GM12878 (cell line): Measurements from ENCODE around the gene MZB1. TPM values are rescaled to one million over a fixed set of nuclear protein-coding genes. Genes with fewer than 3 reads are reported as not detected.

Experiments
- ATAC-seq: fragments of 200-7000 bp; cut with Tn5 transposase; 3 replicates; pipeline ENCODE4 v1.9.1; 2020; ENCODE audit warnings: mild to moderate bottlenecking, moderate library complexity
- BruUV-seq: library from RNA; stranded (reverse); fragments of 400-500 nt; replicated peaks from 2 replicates; lab custom pipeline; 2021; lab: Mats Ljungman, UMichigan
- CTCF ChIA-PET: fragments of 300-600 bp; sonication (Branson Sonifier 250); formaldehyde crosslinking; extraction: SDS; loops from one replicate; lab custom pipeline; 2021; ENCODE audit warnings: inconsistent platforms; lab: Yijun Ruan, JAX
- POLR2A ChIA-PET: fragments of 350-600 bp; formaldehyde crosslinking; extraction: SDS; loops from one replicate; lab custom pipeline; 2021; ENCODE audit warnings: inconsistent platforms; lab: Charles Lee
- RAD21 ChIA-PET: fragments of 300-600 bp; sonication (Branson Sonifier 250); formaldehyde crosslinking; loops from one replicate; lab custom pipeline; 2023; ENCODE audit warnings: antibody characterized with exemption; ENCODE audit not compliant: unreplicated experiment; lab: Charles Lee
- SMC1A ChIA-PET: fragments of 300-600 bp; sonication (Branson Sonifier 250); formaldehyde crosslinking; loops from one replicate; lab custom pipeline; 2023; ENCODE audit not compliant: unreplicated experiment, uncharacterized antibody; lab: Charles Lee
- DNase-seq: peaks from one replicate; pipeline ENCODE4 v3.0.0-alpha.2; 2011; ENCODE audit warnings: low read depth, low spot score
- FAIRE-seq: peaks from 3 replicates; lab custom pipeline; 2011; peaks lifted over from hg19 to GRCh38; lab: Jason Lieb, UNC
- H2AFZ ChIP-seq: 2 replicates; pipeline ENCODE4 v1.6.0; 2011; ENCODE audit warnings: low read depth, low read length, control low read depth; ENCODE audit not compliant: control insufficient read depth
- H3K27ac ChIP-seq: 2 replicates; pipeline ENCODE4 v1.5.1; 2011; ENCODE audit warnings: control low read depth; ENCODE audit not compliant: control insufficient read depth, insufficient read depth
- H3K27me3 ChIP-seq, 2 experiments: replicated peaks in 1 of 2; 2 replicates each; pipeline versions ENCODE4 v1.6.0 to v1.6.1; 2011; ENCODE audit warnings: low read length in 1 of 2; ENCODE audit not compliant: control insufficient read depth in 2 of 2, insufficient read depth in 2 of 2
- H3K36me3 ChIP-seq, 2 experiments: 2 replicates each; pipeline ENCODE4 v1.5.1; 2011; ENCODE audit warnings: low read length in 1 of 2; ENCODE audit not compliant: control insufficient read depth in 2 of 2, insufficient read depth in 2 of 2
- H3K4me1 ChIP-seq: 2 replicates; pipeline ENCODE4 v1.6.1; 2011; ENCODE audit warnings: mild to moderate bottlenecking, low read length, moderate library complexity, mixed read lengths; ENCODE audit not compliant: control insufficient read depth, insufficient read depth
- H3K4me2 ChIP-seq: 2 replicates; pipeline ENCODE4 v1.6.0; 2011; ENCODE audit warnings: control low read depth; ENCODE audit not compliant: control insufficient read depth, insufficient read depth
- H3K4me3 ChIP-seq: fragments of 200-600 bp; sonication (generic); 2 replicates; pipeline ENCODE4 v1.5.1; 2016
- H3K79me2 ChIP-seq: 2 replicates; pipeline ENCODE4 v1.6.0; 2011; ENCODE audit warnings: low read length; ENCODE audit not compliant: control insufficient read depth, insufficient read depth
- H3K9ac ChIP-seq: 2 replicates; pipeline ENCODE4 v1.8.0; 2011; ENCODE audit warnings: low read length, control low read depth, mixed read lengths; ENCODE audit not compliant: control insufficient read depth, insufficient read depth
- H3K9me3 ChIP-seq: replicated peaks from 3 replicates; pipeline ENCODE4 v1.5.1; 2011; ENCODE audit warnings: mild to moderate bottlenecking, low read length; ENCODE audit not compliant: control insufficient read depth, insufficient read depth
- H4K20me1 ChIP-seq: 2 replicates; pipeline ENCODE4 v1.6.0; 2011; ENCODE audit not compliant: control insufficient read depth, insufficient read depth
- BRCA1 ChIP-seq: IDR thresholded peaks from 2 replicates; pipeline ENCODE4 v1.6.1; 2011; ENCODE audit warnings: low read depth, low read length, improper control_type of control experiment
- CREB1 ChIP-seq: IDR thresholded peaks from 2 replicates; pipeline ENCODE4 v1.6.1; 2012; ENCODE audit warnings: low read depth, mild to moderate bottlenecking, inconsistent platforms
- EP300 ChIP-seq, 2 experiments: fragments of 150-350 bp in 1 of 2; IDR thresholded peaks; 2 replicates each; pipeline ENCODE4 v1.6.1; 2011 to 2012; ENCODE audit warnings: low read depth in 2 of 2, low read length in 2 of 2, borderline replicate concordance in 1 of 2, improper control_type of control experiment in 1 of 2, inconsistent platforms in 1 of 2; ENCODE audit not compliant: control insufficient read depth in 1 of 2
- KLF5 ChIP-seq: fragments of 450-650 bp; IDR thresholded peaks from 2 replicates; pipeline ENCODE4 v1.6.1; 2014; ENCODE audit warnings: mild to moderate bottlenecking; ENCODE audit not compliant: partially characterized antibody
- MEF2A ChIP-seq: IDR thresholded peaks from 2 replicates; pipeline ENCODE4 v1.6.1; 2011; ENCODE audit warnings: low read depth, mild to moderate bottlenecking, low read length, moderate library complexity; ENCODE audit not compliant: insufficient read depth
- MEF2B ChIP-seq: fragments of 450-650 bp; IDR thresholded peaks from 2 replicates; pipeline ENCODE4 v1.6.1; 2018; ENCODE audit warnings: mild to moderate bottlenecking, moderate library complexity; ENCODE audit not compliant: partially characterized antibody, poor library complexity, severe bottlenecking
- MTA3 ChIP-seq: IDR thresholded peaks from 2 replicates; pipeline ENCODE4 v1.6.1; 2012; ENCODE audit warnings: low read length, inconsistent platforms, borderline replicate concordance
- POLR2AphosphoS5 ChIP-seq: IDR thresholded peaks from 2 replicates; pipeline ENCODE4 v1.6.1; 2011; ENCODE audit warnings: mild to moderate bottlenecking, low read length, inconsistent platforms
- RAD21 ChIP-seq: IDR thresholded peaks from 2 replicates; pipeline ENCODE4 v1.6.1; 2011; ENCODE audit warnings: mild to moderate bottlenecking, low read depth, low read length, moderate library complexity; ENCODE audit not compliant: insufficient read depth
- RBBP5 ChIP-seq: fragments of 200-600 bp; sonication (generic); conservative IDR thresholded peaks from 2 replicates; pipeline ENCODE4 v1.6.1; 2016
- SREBF1 ChIP-seq: IDR thresholded peaks from 2 replicates; pipeline ENCODE4 v1.6.1; 2012; ENCODE audit warnings: mild to moderate bottlenecking, low read length
- WRNIP1 ChIP-seq: IDR thresholded peaks from 2 replicates; pipeline ENCODE4 v1.6.1; 2011; ENCODE audit warnings: low read depth, low read length, improper control_type of control experiment, borderline replicate concordance
- WGBS: methylation state at CpG from one replicate; pipeline ENCODE4 v1.1.6; 2016; ENCODE audit warnings: low lambda C conversion rate; ENCODE audit not compliant: insufficient replicate concordance, insufficient coverage; ENCODE audit errors: missing lambda C conversion rate; 5-methylcytosine and 5-hydroxymethylcytosine counted together
- in situ Hi-C: fragments of 300-500 bp; cut with MboI; formaldehyde crosslinking; loops from 9 replicates; pipeline ENCODE4 v1.14.3; 2018; ENCODE audit warnings: mixed read lengths
- intact Hi-C: fragments of 100-400 bp; cut with micrococcal nuclease; formaldehyde crosslinking; loops from one replicate; pipeline ENCODE4 v1.14.2; 2022; ENCODE audit not compliant: unreplicated experiment
- polyA plus RNA-seq, 11 experiments: library from polyadenylated mRNA; depleted of rRNA in 4 of 11; unstranded in 6 of 11; stranded (reverse) in 5 of 11; fragments of >200 nt; fragmentation: Nextera tagmentation in 4 of 11; fragmentation: Illumina TruSeq in 1 of 11; extraction: Ambion mirVana in 4 of 11; extraction: Trizol in 1 of 11; gene quantifications; 1 replicate in 1 of 11; 2 replicates in 10 of 11; pipeline versions ENCODE4 v1.2.1 to v1.2.3, GENCODE V29; 2011 to 2016; ENCODE audit warnings: inconsistent platforms in 2 of 11, missing spikeins in 2 of 11, low read depth in 1 of 11
- total RNA-seq, 4 experiments: library from RNA; depleted of rRNA in 3 of 4; stranded (reverse); fragments of >200 nt in 3 of 4; fragmentation: Illumina TruSeq in 1 of 4; extraction: Trizol in 1 of 4; gene quantifications; 2 replicates each; pipeline versions ENCODE4 v1.2.1 to v1.2.3, GENCODE V29; 2013 to 2021
- TF ChIP-seq, protein P1 (sequence below): fragments of 450-650 bp; IDR thresholded peaks from 2 replicates; pipeline ENCODE4 v1.6.1; 2018; ENCODE audit warnings: borderline replicate concordance, mild to moderate bottlenecking; ENCODE audit not compliant: partially characterized antibody
- TF ChIP-seq, protein P2 (sequence below): fragments of 450-650 bp; IDR thresholded peaks from 2 replicates; pipeline ENCODE4 v1.6.1; 2018; ENCODE audit warnings: mild to moderate bottlenecking, low read depth, moderate library complexity; ENCODE audit not compliant: partially characterized antibody
- TF ChIP-seq, protein P3 (sequence below): fragments of 450-650 bp; IDR thresholded peaks from 2 replicates; pipeline ENCODE4 v1.6.1; 2016; ENCODE audit warnings: mild to moderate bottlenecking
- TF ChIP-seq, protein P4 (sequence below): fragments of 450-650 bp; IDR thresholded peaks from 2 replicates; pipeline ENCODE4 v1.6.1; 2016; ENCODE audit warnings: mild to moderate bottlenecking

MZB1 gene
- total and polyA plus RNA-seq, 10 of the 15 experiments (the other 5 are each of a cell fraction or from before 2014, with no cell fraction given) = 19.3 to 406 (median 188) TPM

DNA sequence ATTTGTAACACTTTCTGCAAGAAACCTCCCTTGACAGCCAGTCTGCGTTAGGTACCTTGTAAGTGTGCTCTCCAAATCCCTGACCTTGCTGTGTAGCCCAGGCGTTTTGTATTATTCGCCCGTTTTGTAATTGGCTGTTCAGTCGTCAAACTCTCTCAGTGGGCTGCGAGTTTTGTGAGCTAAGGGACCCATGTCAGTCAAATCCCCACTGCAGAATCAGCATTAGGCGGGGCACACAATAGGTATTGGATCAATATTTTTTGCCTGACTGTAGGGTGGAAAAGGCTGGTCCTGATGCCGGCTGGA lies 48.9 kb upstream of the MZB1 start:
- ATAC-seq (no peak), DNase-seq (no peak), FAIRE-seq (no peak)
- no TSS peak for BruUV-seq
- ChIA-PET SMC1A (interaction anchor here (0.6 to 8.2 kb wide), 15 partner anchors 9 to 859 kb away, joined by 3 to 86 read pairs (median 5); partner anchors contain the start of gene STING1), RAD21 (interaction anchor here (0.7 to 5.4 kb wide), 13 partner anchors 9 to 93 kb away, joined by 3 to 59 read pairs (median 8); partner anchors contain the start of genes SPATA24 and STING1), CTCF (interaction anchor here (0.6 to 7.9 kb wide), 12 partner anchors 9 to 240 kb away, joined by 3 to 83 read pairs (median 6); partner anchors contain the start of genes SPATA24 and STING1), POLR2A (interaction anchor here (0.6 to 5.7 kb wide), 14 partner anchors 10 to 768 kb away, joined by 3 to 53 read pairs (median 8); partner anchors contain the start of genes MATR3, SPATA24 and STING1)
- Histone ChIP-seq H3K79me2 (no peaks in the 10 kb centered on the region), H3K36me3 (no peaks in the 10 kb centered on the region), H3K27ac (0 out of 2 replicates have a peak overlapping the region, but pooled peaks have one; percentile 22), H4K20me1 (no peaks in the 10 kb centered on the region), H2AFZ (peak overlapping the region; percentile 56), H3K4me3 (peak overlapping the region; percentile 84), H3K9ac (peak overlapping the region; percentile 60), H3K4me2 (peak overlapping the region; percentile 98), H3K27me3 (no peaks in the 10 kb centered on the region), H3K4me1 (peaks cover 24% of the 10 kb centered on the region), H3K9me3 (no peaks in the 10 kb centered on the region)
- intact Hi-C loops = loop anchor here (1.0 kb wide), 2 partner anchors 9 to 20 kb away; no protein-coding TSS in a partner anchor
- in situ Hi-C loops = no loop called here
- WGBS = 45% methylated on average over 8 of the region's 8 CpGs
- TF ChIP-seq, protein P1, sequence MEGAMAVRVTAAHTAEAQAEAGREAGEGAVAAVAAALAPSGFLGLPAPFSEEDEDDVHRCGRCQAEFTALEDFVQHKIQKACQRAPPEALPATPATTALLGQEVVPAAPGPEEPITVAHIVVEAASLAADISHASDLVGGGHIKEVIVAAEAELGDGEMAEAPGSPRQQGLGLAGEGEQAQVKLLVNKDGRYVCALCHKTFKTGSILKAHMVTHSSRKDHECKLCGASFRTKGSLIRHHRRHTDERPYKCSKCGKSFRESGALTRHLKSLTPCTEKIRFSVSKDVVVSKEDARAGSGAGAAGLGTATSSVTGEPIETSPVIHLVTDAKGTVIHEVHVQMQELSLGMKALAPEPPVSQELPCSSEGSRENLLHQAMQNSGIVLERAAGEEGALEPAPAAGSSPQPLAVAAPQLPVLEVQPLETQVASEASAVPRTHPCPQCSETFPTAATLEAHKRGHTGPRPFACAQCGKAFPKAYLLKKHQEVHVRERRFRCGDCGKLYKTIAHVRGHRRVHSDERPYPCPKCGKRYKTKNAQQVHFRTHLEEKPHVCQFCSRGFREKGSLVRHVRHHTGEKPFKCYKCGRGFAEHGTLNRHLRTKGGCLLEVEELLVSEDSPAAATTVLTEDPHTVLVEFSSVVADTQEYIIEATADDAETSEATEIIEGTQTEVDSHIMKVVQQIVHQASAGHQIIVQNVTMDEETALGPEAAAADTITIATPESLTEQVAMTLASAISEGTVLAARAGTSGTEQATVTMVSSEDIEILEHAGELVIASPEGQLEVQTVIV = no peak
- no peak for TF ChIP-seq RAD21
- TF ChIP-seq, protein P2, sequence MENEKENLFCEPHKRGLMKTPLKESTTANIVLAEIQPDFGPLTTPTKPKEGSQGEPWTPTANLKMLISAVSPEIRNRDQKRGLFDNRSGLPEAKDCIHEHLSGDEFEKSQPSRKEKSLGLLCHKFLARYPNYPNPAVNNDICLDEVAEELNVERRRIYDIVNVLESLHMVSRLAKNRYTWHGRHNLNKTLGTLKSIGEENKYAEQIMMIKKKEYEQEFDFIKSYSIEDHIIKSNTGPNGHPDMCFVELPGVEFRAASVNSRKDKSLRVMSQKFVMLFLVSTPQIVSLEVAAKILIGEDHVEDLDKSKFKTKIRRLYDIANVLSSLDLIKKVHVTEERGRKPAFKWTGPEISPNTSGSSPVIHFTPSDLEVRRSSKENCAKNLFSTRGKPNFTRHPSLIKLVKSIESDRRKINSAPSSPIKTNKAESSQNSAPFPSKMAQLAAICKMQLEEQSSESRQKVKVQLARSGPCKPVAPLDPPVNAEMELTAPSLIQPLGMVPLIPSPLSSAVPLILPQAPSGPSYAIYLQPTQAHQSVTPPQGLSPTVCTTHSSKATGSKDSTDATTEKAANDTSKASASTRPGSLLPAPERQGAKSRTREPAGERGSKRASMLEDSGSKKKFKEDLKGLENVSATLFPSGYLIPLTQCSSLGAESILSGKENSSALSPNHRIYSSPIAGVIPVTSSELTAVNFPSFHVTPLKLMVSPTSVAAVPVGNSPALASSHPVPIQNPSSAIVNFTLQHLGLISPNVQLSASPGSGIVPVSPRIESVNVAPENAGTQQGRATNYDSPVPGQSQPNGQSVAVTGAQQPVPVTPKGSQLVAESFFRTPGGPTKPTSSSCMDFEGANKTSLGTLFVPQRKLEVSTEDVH = no peak
- TF ChIP-seq, protein P3, sequence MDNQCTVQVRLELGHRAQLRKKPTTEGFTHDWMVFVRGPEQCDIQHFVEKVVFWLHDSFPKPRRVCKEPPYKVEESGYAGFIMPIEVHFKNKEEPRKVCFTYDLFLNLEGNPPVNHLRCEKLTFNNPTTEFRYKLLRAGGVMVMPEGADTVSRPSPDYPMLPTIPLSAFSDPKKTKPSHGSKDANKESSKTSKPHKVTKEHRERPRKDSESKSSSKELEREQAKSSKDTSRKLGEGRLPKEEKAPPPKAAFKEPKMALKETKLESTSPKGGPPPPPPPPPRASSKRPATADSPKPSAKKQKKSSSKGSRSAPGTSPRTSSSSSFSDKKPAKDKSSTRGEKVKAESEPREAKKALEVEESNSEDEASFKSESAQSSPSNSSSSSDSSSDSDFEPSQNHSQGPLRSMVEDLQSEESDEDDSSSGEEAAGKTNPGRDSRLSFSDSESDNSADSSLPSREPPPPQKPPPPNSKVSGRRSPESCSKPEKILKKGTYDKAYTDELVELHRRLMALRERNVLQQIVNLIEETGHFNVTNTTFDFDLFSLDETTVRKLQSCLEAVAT = 0 out of 2 replicates have a peak, but pooled peaks have one; percentile 25
- TF ChIP-seq BRCA1 = no peak
- no peak for TF ChIP-seq KLF5
- TF ChIP-seq CREB1 = no peak
- no peak for TF ChIP-seq WRNIP1
- no peak for TF ChIP-seq MTA3
- TF ChIP-seq EP300 (IDR thresholded peaks at IDR 0.05; ENCODE audit: borderline replicate concordance in 1 of 2, control insufficient read depth in 1 of 2, low read depth in 2 of 2, low read length in 2 of 2) = no peak
- TF ChIP-seq RBBP5 = no peak
- TF ChIP-seq, protein P4, sequence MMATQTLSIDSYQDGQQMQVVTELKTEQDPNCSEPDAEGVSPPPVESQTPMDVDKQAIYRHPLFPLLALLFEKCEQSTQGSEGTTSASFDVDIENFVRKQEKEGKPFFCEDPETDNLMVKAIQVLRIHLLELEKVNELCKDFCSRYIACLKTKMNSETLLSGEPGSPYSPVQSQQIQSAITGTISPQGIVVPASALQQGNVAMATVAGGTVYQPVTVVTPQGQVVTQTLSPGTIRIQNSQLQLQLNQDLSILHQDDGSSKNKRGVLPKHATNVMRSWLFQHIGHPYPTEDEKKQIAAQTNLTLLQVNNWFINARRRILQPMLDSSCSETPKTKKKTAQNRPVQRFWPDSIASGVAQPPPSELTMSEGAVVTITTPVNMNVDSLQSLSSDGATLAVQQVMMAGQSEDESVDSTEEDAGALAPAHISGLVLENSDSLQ = peak; percentile 78
- peak; percentile 7; the same call in 1 of the 2 replicates for TF ChIP-seq POLR2AphosphoS5
- no peak for TF ChIP-seq MEF2A
- no peak for TF ChIP-seq MEF2B
- no peak for TF ChIP-seq SREBF1
